NCI-H2196 treated with DMSO at 0.1 percent for 48 hours (cell line): ENCODE results near the gene FNTB.

ENCODE experiments used
- DNase-seq: peaks from one replicate; lab custom pipeline; 2025; ENCODE audit not compliant: unreplicated experiment; lab: John Stamatoyannopoulos, UW

FNTB gene

DNA sequence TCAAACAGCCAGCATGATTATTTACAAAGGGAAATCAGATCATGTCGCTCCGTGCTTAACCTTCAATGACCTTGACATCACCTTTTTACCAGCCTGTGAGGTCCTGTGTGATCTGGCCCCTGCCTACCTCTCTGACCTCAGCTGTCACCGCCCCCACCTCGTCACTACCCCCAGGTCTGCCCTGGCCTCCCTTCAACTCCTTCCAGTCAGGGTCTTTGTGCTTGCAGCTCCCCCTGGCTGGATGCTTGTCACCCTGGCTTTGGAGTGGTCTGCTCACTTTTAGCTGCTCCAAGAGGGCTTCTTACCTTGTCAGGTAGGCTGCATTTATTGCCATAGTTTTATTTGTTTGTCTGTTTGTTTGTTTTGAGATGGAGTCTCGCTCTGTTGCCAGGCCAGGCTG lies 123.8 kb downstream of the FNTB start:
- DNase-seq, result no peak
